Transverse colon (tissue), 4 donors: ENCODE measurements around the gene RALGPS2. TPM values are rescaled to one million over a fixed set of nuclear protein-coding genes. Genes with fewer than 3 reads are reported as not detected.
"Not testable (repeated sequence)": the region's sequence is repeated elsewhere in the genome, so short reads cannot be mapped to it uniquely, and the experiment has no call there.

ENCODE experiments used
- DNase-seq: peaks from one replicate; pipeline ENCODE4 v3.0.0-alpha.2; 2019
- H3K27ac ChIP-seq, 4 donors: fragments of 200-600 bp; sonication (generic); 2 replicates each; pipeline ENCODE4 v1.5.1; 2016 to 2018; ENCODE audit warnings: inconsistent platforms in 4 of 4
- H3K27me3 ChIP-seq: fragments of 200-600 bp; sonication (generic); 2 replicates; pipeline ENCODE4 v1.5.1; 2017; ENCODE audit warnings: inconsistent platforms
- H3K36me3 ChIP-seq, 4 donors: fragments of 200-600 bp; sonication (generic); 2 replicates each; pipeline ENCODE4 v1.5.1; 2017 to 2019; ENCODE audit warnings: inconsistent platforms in 4 of 4
- H3K4me1 ChIP-seq, 4 donors: fragments of 200-600 bp; sonication (generic); 2 replicates each; pipeline ENCODE4 v1.5.1; 2017 to 2020; ENCODE audit warnings: inconsistent platforms in 4 of 4
- H3K4me3 ChIP-seq, 4 donors: fragments of 200-600 bp; sonication (generic); 1 replicate in 1 of 4; 2 replicates in 3 of 4; pipeline versions ENCODE4 v1.5.1 to v1.6.1; 2017 to 2019; ENCODE audit warnings: inconsistent platforms in 4 of 4
- H3K9me3 ChIP-seq, 2 donors: fragments of 200-600 bp; sonication (generic); 2 replicates each; pipeline ENCODE4 v1.5.1; 2017 to 2019; ENCODE audit warnings: inconsistent platforms in 2 of 2
- CTCF ChIP-seq, 5 experiments: fragments of 200-600 bp in 3 of 5; fragments of 450-650 bp in 2 of 5; sonication (generic) in 3 of 5; IDR thresholded peaks; 1 replicate in 2 of 5; 2 replicates in 3 of 5; pipeline ENCODE4 v1.5.1; 2016 to 2017; ENCODE audit warnings: antibody characterized with exemption in 5 of 5, inconsistent platforms in 3 of 5, mild to moderate bottlenecking in 2 of 5, moderate library complexity in 1 of 5
- EP300 ChIP-seq: sonication (generic); formaldehyde crosslinking; IDR thresholded peaks from one replicate; pipeline ENCODE4 v1.6.1; 2017; ENCODE audit warnings: antibody characterized with exemption, low read depth
- POLR2A ChIP-seq: fragments of 450-650 bp; IDR thresholded peaks from one replicate; pipeline ENCODE4 v1.6.1; 2016; ENCODE audit warnings: antibody characterized with exemption, mild to moderate bottlenecking, moderate library complexity
- POLR2AphosphoS5 ChIP-seq, 3 donors: sonication (generic); formaldehyde crosslinking; IDR thresholded peaks; one replicate each; pipeline ENCODE4 v1.6.1; 2016; ENCODE audit warnings: antibody characterized with exemption in 3 of 3
- WGBS, 2 donors: methylation state at CpG; one replicate each; pipeline ENCODE4 v1.1.5; 2018; ENCODE audit warnings: low coverage in 1 of 2; 5-methylcytosine and 5-hydroxymethylcytosine counted together
- in situ Hi-C, 4 donors: fragments of 200-750 bp; cut with MboI; loops; one replicate each; pipeline versions ENCODE4 v1.15.0 to v1.15.1; 2017; ENCODE audit warnings: low sequenced_read_pairs in 3 of 4, low pct_ligation_motif_present in 1 of 4, low pct_unique_long_range_greater_than_20kb in 1 of 4
- intact Hi-C: fragments of 100-400 bp; cut with DNase I; formaldehyde crosslinking; loops from one replicate; pipeline ENCODE4 v1.15.1; 2023; ENCODE audit warnings: low total_unique reads
- total RNA-seq, 4 donors: library from RNA; depleted of rRNA; stranded (reverse); fragments of >200 nt; gene quantifications; one replicate each; pipeline ENCODE4 v1.1.0, GENCODE V29; 2016

RALGPS2 gene
- total RNA-seq, 4 donors from 2014 or later: 21.5 to 50.8 (median 34.0) TPM

GRCh38 chr1:178751046-178751445 is 26.0 kb downstream of the RALGPS2 start:
- Histone ChIP-seq H3K4me1 (peaks cover 0 to 8% (median 2%) of the 10 kb centered on the region in 4 donors), H3K4me3 (no peak overlapping the region), H3K9me3 (no peaks in the 10 kb centered on the region), H3K36me3 (no peaks in the 10 kb centered on the region), H3K27me3 (no peaks in the 10 kb centered on the region), H3K27ac (no peak overlapping the region)
- TF ChIP-seq EP300 (no peak), POLR2A (no peak), CTCF (IDR thresholded peaks at IDR 0.05) (no peak), POLR2AphosphoS5 (IDR thresholded peaks at IDR 0.05) (no peak)
- intact Hi-C loops (no loop called here), in situ Hi-C loops (loop anchor here (10.0 to 25.0 kb wide), 4 partner anchors 206 to 611 kb away; partner anchors contain the start of gene AXDND1 (in 1 of the 4))
- no peak for DNase-seq
- 66 to 69% methylated on average over 4 of the region's 4 CpGs for WGBS, 2 donors

GRCh38 chr1:178752891-178753290 is 27.8 kb downstream of the RALGPS2 start:
- peaks cover 0 to 8% (median 2%) of the 10 kb centered on the region in 4 donors for H3K4me1 ChIP-seq
- no peak for TF ChIP-seq CTCF (IDR thresholded peaks at IDR 0.05)
- no peak for TF ChIP-seq POLR2AphosphoS5 (IDR thresholded peaks at IDR 0.05)
- TF ChIP-seq POLR2A: no peak
- TF ChIP-seq EP300: no peak
- H3K27ac ChIP-seq: no peak overlapping the region
- intact Hi-C loops (loop anchor here (2.0 kb wide), 1 partner anchor 210 kb away; no protein-coding TSS in a partner anchor), in situ Hi-C loops (loop anchor here (10.0 to 25.0 kb wide), 4 partner anchors 208 to 609 kb away; partner anchors contain the start of gene AXDND1 (in 1 of the 4))
- no peaks in the 10 kb centered on the region for H3K9me3 ChIP-seq
- H3K27me3 ChIP-seq: no peaks in the 10 kb centered on the region
- WGBS, 2 donors: 50 to 53% methylated on average over 1 to 2 of the region's 2 CpGs
- no peak for DNase-seq
- no peaks in the 10 kb centered on the region for H3K36me3 ChIP-seq
- H3K4me3 ChIP-seq: no peak overlapping the region

- H3K27ac ChIP-seq, H3K9me3 ChIP-seq, H3K36me3 ChIP-seq, H3K4me1 ChIP-seq, H3K4me3 ChIP-seq, DNase-seq, intact Hi-C loops, H3K27me3 ChIP-seq: not testable (repeated sequence)
- in situ Hi-C loops: loop anchor here (10.0 to 25.0 kb wide), 4 partner anchors 210 to 608 kb away; partner anchors contain the start of gene AXDND1 (in 1 of the 4)
- 93 to 94% methylated on average over 3 of the region's 3 CpGs for WGBS, 2 donors
Measured at GRCh38 chr1:178754655-178755256, 29.7 kb downstream of the RALGPS2 start.

- in situ Hi-C loops: loop anchor here in 3 of 4 donors (10.0 to 25.0 kb wide), 3 partner anchors 226 to 594 kb away; partner anchors contain the start of gene AXDND1 (in 1 of the 3)
- TF ChIP-seq EP300: no peak
- TF ChIP-seq POLR2A: no peak
- peak; percentile 43 to 67 (median 55) for TF ChIP-seq CTCF (IDR thresholded peaks at IDR 0.05)
- TF ChIP-seq POLR2AphosphoS5 (IDR thresholded peaks at IDR 0.05): no peak
- no peak overlapping the region for H3K4me3 ChIP-seq
- intact Hi-C loops: loop anchor here (5.0 kb wide), 1 partner anchor 234 kb away; no protein-coding TSS in a partner anchor
- H3K4me1 ChIP-seq: no peaks in the 10 kb centered on the region
- WGBS, 2 donors: 63 to 78% methylated on average over 2 to 4 of the region's 4 CpGs
- no peak for DNase-seq
- no peak overlapping the region for H3K27ac ChIP-seq
- H3K9me3 ChIP-seq: peaks cover 17 to 21% of the 10 kb centered on the region in 2 donors
- H3K27me3 ChIP-seq: no peaks in the 10 kb centered on the region
- no peaks in the 10 kb centered on the region for H3K36me3 ChIP-seq
Measured at GRCh38 chr1:178768423-178768822, 43.4 kb downstream of the RALGPS2 start.
